GM21737 (cell line): ENCODE measurements around the gene GUCY1B1.

ENCODE experiments used
- ATAC-seq: cut with Tn5 transposase; IDR thresholded peaks from one replicate; pipeline ENCODE4 v1.9.1; 2021; ENCODE audit warnings: mild to moderate bottlenecking, moderate library complexity; ENCODE audit not compliant: unreplicated experiment

The GUCY1B1 gene

GRCh38 chr4:155758481-155759371, at the start of gene GUCY1B1:
Gene GUCY1B1, plus strand, starts transcription at chr4:155759021. Its CDS starts 120 bp downstream, at chr4:155759141.
- peak; percentile 97 for ATAC-seq

DNA sequence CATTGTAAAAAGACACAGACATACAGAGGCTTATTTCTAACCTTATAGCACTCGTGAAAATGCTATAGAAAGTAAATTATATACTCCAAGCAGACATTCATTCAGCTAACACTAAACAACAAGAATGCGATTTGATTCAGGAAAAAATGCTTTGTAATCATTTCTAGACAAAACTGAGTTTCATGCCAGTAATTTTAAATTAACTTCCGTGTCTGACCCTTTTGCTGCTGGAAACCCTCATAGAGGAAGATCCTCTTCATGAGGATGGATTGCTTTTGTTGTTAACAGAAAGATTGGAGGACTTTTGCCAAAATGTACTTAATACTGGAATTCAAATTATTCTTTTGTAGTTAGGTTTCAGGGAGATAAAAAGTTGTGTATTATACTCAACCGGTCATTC, 48.9 kb upstream of the GUCY1B1 start:
- no peak for ATAC-seq

- no peak for ATAC-seq
Measured at GRCh38 chr4:155711556-155711955, 47.3 kb upstream of the GUCY1B1 start.

DNA sequence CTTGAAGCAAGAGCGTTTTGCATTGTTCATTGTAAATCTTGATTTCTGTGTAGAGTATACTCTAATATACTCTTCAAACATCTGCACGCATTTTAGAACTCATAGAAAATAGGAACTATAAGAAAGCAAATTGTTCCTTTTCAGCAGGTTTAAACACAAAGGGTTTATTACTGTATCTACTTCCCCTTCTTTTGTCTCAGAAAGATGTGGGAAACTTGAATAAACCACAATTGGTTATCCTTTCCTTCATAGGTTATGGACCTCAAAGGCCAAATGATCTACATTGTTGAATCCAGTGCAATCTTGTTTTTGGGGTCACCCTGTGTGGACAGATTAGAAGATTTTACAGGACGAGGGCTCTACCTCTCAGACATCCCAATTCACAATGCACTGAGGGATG, 46.0 kb upstream of the GUCY1B1 start:
- ATAC-seq: no peak

- no peak for ATAC-seq
Measured at GRCh38 chr4:155713911-155714310, 44.9 kb upstream of the GUCY1B1 start.

DNA sequence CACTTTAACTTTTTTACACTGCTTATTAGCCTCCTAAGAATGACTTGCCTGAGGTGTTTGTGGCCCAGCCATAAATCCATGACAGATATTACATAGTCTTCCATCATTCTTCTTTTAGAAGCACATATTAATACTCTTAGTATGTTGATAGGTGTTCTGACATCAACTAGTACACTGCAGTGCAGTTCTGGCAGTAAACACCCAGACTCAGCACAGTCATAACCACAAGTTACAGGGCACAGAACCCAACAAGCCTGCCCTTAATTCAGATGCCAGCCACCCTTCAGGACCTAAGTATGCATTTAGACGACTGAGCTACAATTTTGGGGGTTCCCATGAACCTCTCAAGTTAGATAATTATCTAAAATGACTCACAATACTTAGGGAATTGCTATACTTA, 36.5 kb upstream of the GUCY1B1 start:
- ATAC-seq: no peak

- no peak for ATAC-seq
Measured at GRCh38 chr4:155722816-155723499, 35.9 kb upstream of the GUCY1B1 start.

DNA sequence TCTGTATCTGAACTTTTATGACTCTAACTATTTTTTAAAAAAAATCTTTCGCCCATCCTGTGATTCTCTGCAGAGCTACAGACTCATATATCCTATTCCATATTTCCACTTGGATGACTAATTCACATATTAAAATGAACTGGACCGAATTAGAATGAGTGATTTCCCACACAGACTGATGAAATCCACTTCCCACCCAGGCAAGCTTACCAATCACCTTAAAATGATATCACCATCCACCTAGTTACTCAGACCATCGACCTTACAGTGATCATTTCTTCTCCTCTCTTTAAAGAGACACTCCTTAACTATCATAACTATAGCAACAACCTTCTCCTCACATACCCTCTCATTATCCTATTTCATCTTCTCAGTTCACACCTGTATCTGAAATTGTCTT, 34.1 kb upstream of the GUCY1B1 start:
- ATAC-seq: no peak

- no peak for ATAC-seq
Measured at GRCh38 chr4:155734065-155734464, 24.8 kb upstream of the GUCY1B1 start.

DNA sequence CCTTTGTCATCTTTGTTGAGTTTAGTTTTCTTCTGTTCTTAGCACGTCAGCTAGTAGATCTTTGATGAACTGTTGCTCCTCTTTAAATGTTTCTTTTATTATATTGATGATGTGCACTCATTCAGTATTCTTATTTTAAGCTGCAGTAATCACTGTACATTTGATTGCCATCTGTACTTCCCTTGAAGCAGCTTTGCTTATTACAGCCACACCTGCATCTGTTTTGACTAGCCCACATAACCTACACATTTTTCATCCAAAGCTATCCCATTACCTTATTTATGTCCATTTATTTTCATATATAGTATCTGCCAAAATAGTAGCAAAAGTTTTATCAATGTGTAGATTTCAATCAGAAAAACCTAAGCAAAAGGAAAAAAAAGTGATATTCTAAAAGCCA, 23.9 kb upstream of the GUCY1B1 start:
- no peak for ATAC-seq

- ATAC-seq: no peak
Measured at GRCh38 chr4:155735496-155735895, 23.3 kb upstream of the GUCY1B1 start.

DNA sequence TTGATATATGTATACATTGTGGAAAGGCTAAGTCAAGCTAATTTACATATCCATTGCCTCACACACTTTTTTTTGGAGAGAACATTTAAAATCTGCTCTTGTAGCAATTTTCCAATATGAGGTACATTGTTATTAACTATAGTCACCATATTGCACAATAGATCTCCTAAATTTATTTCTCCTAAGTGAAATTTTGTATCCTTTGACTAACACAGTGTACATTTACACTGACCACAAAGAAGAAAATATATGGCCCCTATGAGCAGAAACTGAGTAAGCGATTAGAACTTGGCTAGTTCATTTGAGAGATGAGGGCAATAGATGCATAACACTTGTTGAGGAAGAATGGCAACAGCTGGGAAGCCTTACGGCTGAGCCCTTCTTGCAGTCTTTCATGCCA, 20.3 kb upstream of the GUCY1B1 start:
- no peak for ATAC-seq

GRCh38 chr4:155741546-155741945, 17.3 kb upstream of the GUCY1B1 start:
- ATAC-seq: no peak

GRCh38 chr4:155742310-155743015, 16.4 kb upstream of the GUCY1B1 start:
- ATAC-seq: no peak

- no peak for ATAC-seq
Measured at GRCh38 chr4:155745984-155746383, 12.8 kb upstream of the GUCY1B1 start.

- ATAC-seq: no peak
Measured at GRCh38 chr4:155748039-155748438, 10.8 kb upstream of the GUCY1B1 start.

DNA sequence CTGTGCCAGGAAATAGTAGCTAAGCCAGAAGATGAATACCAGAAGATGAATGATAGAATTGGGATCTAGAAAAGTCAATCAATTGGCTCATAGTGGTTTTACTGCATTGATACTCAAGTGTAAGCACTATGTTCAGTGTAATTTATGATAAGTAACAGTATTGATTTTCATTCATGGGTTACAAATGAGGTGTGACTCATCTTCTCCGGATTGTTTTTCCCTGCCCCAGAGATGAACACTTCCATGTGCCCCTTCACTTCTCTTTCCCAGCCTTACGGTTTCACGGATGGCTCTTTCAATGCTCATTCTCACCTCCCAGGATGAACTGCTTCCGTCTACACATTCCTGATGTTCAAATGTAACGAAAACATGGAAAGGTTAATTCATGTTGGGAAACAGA, 9.8 kb upstream of the GUCY1B1 start:
- no peak for ATAC-seq

DNA sequence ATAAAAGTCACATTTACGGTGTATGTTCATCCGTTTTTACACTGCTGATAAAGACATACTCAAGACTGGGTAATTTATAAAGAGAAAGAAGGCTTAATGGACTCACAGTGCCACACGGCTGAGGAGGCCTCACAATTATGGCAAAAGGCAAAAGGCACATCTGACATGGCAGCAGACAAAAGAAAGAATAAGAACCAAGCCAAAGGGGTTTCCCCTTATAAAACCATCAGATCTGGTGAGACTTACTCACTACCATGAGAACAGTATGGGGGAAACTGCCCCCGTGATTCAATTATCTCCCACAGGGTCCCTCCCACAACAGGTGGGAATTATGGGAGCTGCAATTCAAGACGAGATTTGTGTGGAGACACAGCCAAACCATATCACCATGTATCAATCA, 7.3 kb upstream of the GUCY1B1 start:
- no peak for ATAC-seq

DNA sequence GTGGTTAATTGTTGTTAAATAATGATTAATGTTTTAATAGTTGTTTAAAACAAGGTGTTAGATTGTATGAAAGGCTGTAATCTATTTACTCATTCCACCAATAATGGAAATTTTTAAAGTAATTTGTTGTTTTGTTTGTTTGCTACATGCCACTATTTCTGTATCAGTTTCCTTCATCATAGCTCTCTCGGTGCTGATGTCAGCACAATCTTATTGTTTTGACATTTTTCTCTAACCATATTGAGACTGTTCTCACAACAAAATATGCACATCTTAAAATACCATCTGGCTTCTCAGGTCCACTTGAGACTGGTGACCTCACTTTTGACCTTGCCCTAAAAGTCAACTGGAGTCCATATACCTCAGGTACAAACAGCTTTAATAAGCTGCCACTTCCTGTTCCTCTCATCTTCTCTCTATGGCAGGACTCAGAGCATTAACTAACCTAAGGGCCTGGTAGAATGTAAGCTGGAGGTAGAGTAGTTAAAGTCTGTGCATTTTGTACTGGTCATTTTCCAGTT, 1.0 kb upstream of the GUCY1B1 start:
- no peak for ATAC-seq

DNA sequence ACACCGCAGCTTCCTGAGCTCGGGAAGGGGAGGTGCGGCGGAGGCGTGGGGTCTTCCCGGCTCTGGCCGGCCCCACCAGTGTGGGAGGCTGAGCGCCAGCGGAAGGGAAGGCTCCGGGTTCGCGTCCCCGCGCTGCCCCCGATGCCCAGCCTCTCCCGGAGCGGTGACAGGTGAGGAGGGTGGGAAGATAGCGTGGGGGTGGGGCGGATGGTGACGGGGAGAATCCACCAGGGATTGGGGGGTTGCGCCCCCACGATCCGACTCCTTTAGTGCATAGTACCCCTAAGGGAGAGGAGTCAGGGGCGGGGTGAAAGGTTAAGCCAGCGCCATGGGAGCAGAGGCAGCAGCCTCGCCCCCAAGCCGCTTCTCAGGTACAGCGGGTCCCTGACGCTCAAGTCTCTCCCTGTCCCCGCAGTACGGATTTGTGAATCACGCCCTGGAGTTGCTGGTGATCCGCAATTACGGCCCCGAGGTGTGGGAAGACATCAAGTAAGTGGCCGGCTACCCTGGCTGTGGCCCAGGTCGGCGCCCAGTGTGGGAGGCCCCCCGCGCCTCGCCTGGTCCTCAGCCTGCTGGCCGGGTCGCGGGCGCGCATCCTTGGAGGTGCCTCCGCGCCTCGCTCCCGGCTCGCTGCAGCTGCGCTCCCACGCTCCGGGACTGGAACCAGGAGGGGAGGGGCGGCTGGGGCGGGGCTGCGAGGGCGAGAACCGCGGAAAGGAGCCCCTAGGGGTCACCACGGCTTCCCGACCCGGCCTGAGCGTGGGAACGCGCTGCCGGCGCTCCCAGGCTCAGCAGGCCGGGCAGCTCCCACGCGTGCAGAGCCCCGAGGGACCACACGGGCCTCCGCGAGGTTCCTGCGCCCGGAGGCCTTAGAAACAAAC, 791 bp downstream of the GUCY1B1 start:
- ATAC-seq: peak; percentile 11
